H1 (cell line): ENCODE measurements around the gene GABPB1.

Source experiments
- CREB1 ChIP-seq: IDR thresholded peaks from 2 replicates; pipeline ENCODE4 v1.6.1; 2012; ENCODE audit warnings: inconsistent platforms
- EP300 ChIP-seq, 2 experiments: IDR thresholded peaks; 1 replicate in 1 of 2; 2 replicates in 1 of 2; pipeline ENCODE4 v1.6.1; 2011 to 2012; ENCODE audit warnings: low read depth in 2 of 2, low read length in 2 of 2, mild to moderate bottlenecking in 2 of 2, borderline replicate concordance in 1 of 2, inconsistent platforms in 1 of 2, moderate library complexity in 1 of 2
- EZH2 ChIP-seq: fragments of 200-600 bp; sonication (generic); IDR thresholded peaks from 2 replicates; pipeline ENCODE4 v1.7.1; 2012; ENCODE audit warnings: low read depth, mild to moderate bottlenecking, moderate library complexity, low read length, inconsistent platforms; ENCODE audit not compliant: severe bottlenecking
- YY1 ChIP-seq: IDR thresholded peaks from 2 replicates; pipeline ENCODE4 v1.6.1; 2011; ENCODE audit warnings: low read depth, mild to moderate bottlenecking, low read length
- TF ChIP-seq, protein P1 (sequence below), 3 experiments: IDR thresholded peaks; 1 replicate in 2 of 3; 2 replicates in 1 of 3; pipeline versions ENCODE4 v1.5.1 to v1.6.1; 2011; ENCODE audit warnings: low read length in 3 of 3, mild to moderate bottlenecking in 3 of 3, inconsistent platforms in 2 of 3, low read depth in 1 of 3, moderate library complexity in 1 of 3; ENCODE audit not compliant: insufficient read depth in 1 of 3; ENCODE audit errors: control extremely low read depth in 1 of 3

GRCh38 chr15:50320504-50320903 lies 34.5 kb downstream of the GABPB1 start:
- TF ChIP-seq, protein P1, sequence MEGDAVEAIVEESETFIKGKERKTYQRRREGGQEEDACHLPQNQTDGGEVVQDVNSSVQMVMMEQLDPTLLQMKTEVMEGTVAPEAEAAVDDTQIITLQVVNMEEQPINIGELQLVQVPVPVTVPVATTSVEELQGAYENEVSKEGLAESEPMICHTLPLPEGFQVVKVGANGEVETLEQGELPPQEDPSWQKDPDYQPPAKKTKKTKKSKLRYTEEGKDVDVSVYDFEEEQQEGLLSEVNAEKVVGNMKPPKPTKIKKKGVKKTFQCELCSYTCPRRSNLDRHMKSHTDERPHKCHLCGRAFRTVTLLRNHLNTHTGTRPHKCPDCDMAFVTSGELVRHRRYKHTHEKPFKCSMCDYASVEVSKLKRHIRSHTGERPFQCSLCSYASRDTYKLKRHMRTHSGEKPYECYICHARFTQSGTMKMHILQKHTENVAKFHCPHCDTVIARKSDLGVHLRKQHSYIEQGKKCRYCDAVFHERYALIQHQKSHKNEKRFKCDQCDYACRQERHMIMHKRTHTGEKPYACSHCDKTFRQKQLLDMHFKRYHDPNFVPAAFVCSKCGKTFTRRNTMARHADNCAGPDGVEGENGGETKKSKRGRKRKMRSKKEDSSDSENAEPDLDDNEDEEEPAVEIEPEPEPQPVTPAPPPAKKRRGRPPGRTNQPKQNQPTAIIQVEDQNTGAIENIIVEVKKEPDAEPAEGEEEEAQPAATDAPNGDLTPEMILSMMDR (IDR thresholded peaks at IDR 0.05; ENCODE audit: control extremely low read depth in 1 of 3, insufficient read depth in 1 of 3, low read depth in 1 of 3, low read length in 3 of 3), result no peak
- TF ChIP-seq EP300 (IDR thresholded peaks at IDR 0.05; ENCODE audit: borderline replicate concordance in 1 of 2, low read depth in 2 of 2, low read length in 2 of 2) (no peak), YY1 (no peak), CREB1 (no peak), EZH2 (no peak)
